ENCODE results near the gene FAR2.

DNA sequence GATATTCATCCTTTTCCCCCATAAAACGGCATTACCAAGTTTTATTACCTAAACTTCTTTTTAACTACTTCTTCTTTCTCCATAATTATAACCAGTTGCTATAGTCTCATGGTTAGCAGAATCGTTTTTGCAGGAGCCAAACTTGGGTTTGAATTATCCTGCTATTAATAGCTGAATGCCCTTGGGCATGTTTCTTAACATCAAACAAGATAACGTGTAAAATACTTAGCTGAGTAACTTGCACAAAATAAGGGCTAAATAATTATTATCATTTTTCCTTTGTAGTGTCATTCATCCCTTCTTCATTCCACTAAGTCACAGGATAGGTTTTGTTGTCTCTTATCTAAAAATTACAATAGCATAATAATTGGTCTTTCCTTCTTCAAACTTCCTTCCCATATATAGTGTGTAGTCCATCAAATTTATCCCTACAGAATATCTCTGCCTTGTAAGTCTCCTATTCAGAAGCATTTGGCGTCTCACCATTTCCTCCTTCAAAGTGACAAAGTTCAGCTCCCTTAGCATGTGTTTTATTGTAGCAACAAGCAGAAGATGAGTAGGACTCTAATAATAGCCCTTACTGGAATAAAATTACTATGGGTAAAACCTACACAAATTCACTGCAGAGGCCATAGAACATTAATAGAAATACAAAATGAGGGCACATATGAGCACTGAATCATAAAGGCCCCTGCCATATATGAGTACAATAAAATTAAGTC is 63.8 kb downstream of the FAR2 start:
- TF ChIP-seq, protein P1, sequence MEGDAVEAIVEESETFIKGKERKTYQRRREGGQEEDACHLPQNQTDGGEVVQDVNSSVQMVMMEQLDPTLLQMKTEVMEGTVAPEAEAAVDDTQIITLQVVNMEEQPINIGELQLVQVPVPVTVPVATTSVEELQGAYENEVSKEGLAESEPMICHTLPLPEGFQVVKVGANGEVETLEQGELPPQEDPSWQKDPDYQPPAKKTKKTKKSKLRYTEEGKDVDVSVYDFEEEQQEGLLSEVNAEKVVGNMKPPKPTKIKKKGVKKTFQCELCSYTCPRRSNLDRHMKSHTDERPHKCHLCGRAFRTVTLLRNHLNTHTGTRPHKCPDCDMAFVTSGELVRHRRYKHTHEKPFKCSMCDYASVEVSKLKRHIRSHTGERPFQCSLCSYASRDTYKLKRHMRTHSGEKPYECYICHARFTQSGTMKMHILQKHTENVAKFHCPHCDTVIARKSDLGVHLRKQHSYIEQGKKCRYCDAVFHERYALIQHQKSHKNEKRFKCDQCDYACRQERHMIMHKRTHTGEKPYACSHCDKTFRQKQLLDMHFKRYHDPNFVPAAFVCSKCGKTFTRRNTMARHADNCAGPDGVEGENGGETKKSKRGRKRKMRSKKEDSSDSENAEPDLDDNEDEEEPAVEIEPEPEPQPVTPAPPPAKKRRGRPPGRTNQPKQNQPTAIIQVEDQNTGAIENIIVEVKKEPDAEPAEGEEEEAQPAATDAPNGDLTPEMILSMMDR (IDR thresholded peaks at IDR 0.05) = no peak
- TF ChIP-seq POLR2AphosphoS5 (IDR thresholded peaks at IDR 0.05) = no peak
